ENCODE data around the gene MEX3C. TPM values are rescaled to one million over a fixed set of nuclear protein-coding genes. Genes with fewer than 3 reads are reported as not detected.

Gene MEX3C
- total RNA-seq, 1 experiment from 2014 or later: 45.0 TPM

DNA sequence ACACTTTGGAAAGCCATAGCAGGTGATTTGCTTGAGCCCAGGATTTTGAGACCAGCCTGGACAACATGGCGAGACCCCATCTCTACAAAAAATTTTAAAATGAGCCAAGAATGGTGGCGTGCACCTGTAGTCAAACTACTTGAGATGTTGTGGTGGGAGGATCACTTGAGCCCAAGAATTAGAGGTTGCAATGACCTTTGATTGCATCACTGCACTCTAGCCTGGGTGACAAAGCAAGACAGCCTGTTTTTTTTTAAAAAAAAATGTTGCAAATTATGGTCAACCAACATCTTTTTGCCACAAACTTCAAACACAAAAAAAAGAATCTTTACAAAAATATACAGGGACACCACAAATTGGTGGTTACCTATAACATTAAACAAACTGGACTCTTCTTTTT is 40.3 kb downstream of the MEX3C start:
- H4K20me1 ChIP-seq (ENCODE audit: insufficient read depth): no peaks in the 10 kb centered on the region
- ChIA-PET RAD21 (ENCODE audit: low non-redundant PET in 1 of 2, low total read pairs in 2 of 2, uncharacterized antibody in 2 of 2, unreplicated experiment in 2 of 2) (no interaction called here), CTCF (no interaction called here), POLR2A (no interaction called here)
- no TSS peak for BruUV-seq (replicated peaks)
- no peaks in the 10 kb centered on the region for H3K4me1 ChIP-seq (ENCODE audit: control insufficient read depth in 1 of 2, insufficient read depth in 2 of 2, low read length in 2 of 2)
- H2AFZ ChIP-seq (ENCODE audit: low read depth, low read length, poor library complexity, severe bottlenecking): no peak overlapping the region
- H3K9me2 ChIP-seq (ENCODE audit: insufficient read depth): no peaks in the 10 kb centered on the region
- H3K9ac ChIP-seq (ENCODE audit: low read length): no peak overlapping the region
- intact Hi-C loops (cut with micrococcal nuclease): no loop called here
- no peak for ATAC-seq
- H3K9me3 ChIP-seq (ENCODE audit: control insufficient read depth in 1 of 2, insufficient read depth in 1 of 2, low read depth in 1 of 2, low read length in 2 of 2): no peaks in the 10 kb centered on the region
- H3K27ac ChIP-seq (ENCODE audit: low read depth, low read length): no peak overlapping the region
- H3K79me2 ChIP-seq (ENCODE audit: insufficient read depth, low read length): no peaks in the 10 kb centered on the region
- no peak overlapping the region for H3K4me2 ChIP-seq (ENCODE audit: low read length)
- DNase-seq (ENCODE audit: low read depth, low spot score): no peak
- TF ChIP-seq EZH2 (IDR thresholded peaks at IDR 0.05) (no peak), CEBPB (IDR thresholded peaks at IDR 0.05; ENCODE audit: low read depth) (no peak), EZH2phosphoT487 (IDR thresholded peaks at IDR 0.05; ENCODE audit: borderline replicate concordance) (no peak), POLR2A (IDR thresholded peaks at IDR 0.05; ENCODE audit: borderline replicate concordance, extremely low read depth, insufficient read depth, insufficient read length) (no peak), RAD21 (IDR thresholded peaks at IDR 0.05; ENCODE audit: low read depth) (no peak), JUND (IDR thresholded peaks at IDR 0.05) (no peak), ZNF274 (IDR thresholded peaks at IDR 0.05; ENCODE audit: low read depth, low read length) (no peak), SP1 (IDR thresholded peaks at IDR 0.05; ENCODE audit: low read depth) (no peak), CBX3 (IDR thresholded peaks at IDR 0.05; ENCODE audit: low read depth) (no peak), ZFX (IDR thresholded peaks at IDR 0.05) (no peak), FOSL1 (IDR thresholded peaks at IDR 0.05; ENCODE audit: low read depth) (no peak), YY1 (IDR thresholded peaks at IDR 0.05; ENCODE audit: extremely low read depth, insufficient replicate concordance, low read depth, low read length) (no peak), SIN3A (IDR thresholded peaks at IDR 0.05; ENCODE audit: low read depth) (no peak), SRF (IDR thresholded peaks at IDR 0.05; ENCODE audit: low read depth) (no peak), EGR1 (IDR thresholded peaks at IDR 0.05; ENCODE audit: low read depth) (no peak), ELF1 (IDR thresholded peaks at IDR 0.05; ENCODE audit: borderline replicate concordance, low read depth) (no peak)
- TF ChIP-seq, protein P1, sequence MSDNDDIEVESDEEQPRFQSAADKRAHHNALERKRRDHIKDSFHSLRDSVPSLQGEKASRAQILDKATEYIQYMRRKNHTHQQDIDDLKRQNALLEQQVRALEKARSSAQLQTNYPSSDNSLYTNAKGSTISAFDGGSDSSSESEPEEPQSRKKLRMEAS (IDR thresholded peaks at IDR 0.05): no peak
- TF ChIP-seq, protein P2, sequence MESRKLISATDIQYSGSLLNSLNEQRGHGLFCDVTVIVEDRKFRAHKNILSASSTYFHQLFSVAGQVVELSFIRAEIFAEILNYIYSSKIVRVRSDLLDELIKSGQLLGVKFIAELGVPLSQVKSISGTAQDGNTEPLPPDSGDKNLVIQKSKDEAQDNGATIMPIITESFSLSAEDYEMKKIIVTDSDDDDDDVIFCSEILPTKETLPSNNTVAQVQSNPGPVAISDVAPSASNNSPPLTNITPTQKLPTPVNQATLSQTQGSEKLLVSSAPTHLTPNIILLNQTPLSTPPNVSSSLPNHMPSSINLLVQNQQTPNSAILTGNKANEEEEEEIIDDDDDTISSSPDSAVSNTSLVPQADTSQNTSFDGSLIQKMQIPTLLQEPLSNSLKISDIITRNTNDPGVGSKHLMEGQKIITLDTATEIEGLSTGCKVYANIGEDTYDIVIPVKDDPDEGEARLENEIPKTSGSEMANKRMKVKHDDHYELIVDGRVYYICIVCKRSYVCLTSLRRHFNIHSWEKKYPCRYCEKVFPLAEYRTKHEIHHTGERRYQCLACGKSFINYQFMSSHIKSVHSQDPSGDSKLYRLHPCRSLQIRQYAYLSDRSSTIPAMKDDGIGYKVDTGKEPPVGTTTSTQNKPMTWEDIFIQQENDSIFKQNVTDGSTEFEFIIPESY (IDR thresholded peaks at IDR 0.05; ENCODE audit: extremely low read depth, insufficient replicate concordance, low read length): no peak
- TF ChIP-seq, protein P3, sequence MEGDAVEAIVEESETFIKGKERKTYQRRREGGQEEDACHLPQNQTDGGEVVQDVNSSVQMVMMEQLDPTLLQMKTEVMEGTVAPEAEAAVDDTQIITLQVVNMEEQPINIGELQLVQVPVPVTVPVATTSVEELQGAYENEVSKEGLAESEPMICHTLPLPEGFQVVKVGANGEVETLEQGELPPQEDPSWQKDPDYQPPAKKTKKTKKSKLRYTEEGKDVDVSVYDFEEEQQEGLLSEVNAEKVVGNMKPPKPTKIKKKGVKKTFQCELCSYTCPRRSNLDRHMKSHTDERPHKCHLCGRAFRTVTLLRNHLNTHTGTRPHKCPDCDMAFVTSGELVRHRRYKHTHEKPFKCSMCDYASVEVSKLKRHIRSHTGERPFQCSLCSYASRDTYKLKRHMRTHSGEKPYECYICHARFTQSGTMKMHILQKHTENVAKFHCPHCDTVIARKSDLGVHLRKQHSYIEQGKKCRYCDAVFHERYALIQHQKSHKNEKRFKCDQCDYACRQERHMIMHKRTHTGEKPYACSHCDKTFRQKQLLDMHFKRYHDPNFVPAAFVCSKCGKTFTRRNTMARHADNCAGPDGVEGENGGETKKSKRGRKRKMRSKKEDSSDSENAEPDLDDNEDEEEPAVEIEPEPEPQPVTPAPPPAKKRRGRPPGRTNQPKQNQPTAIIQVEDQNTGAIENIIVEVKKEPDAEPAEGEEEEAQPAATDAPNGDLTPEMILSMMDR (IDR thresholded peaks at IDR 0.05 in 2 of 3, conservative IDR thresholded peaks at IDR 0.05 in 1 of 3; ENCODE audit: borderline replicate concordance in 1 of 3, insufficient read depth in 1 of 3, low read depth in 2 of 3, low read length in 2 of 3): no peak
- TF ChIP-seq, protein P4, sequence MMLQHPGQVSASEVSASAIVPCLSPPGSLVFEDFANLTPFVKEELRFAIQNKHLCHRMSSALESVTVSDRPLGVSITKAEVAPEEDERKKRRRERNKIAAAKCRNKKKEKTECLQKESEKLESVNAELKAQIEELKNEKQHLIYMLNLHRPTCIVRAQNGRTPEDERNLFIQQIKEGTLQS (IDR thresholded peaks at IDR 0.05): no peak
- no peaks in the 10 kb centered on the region for H3K36me3 ChIP-seq (ENCODE audit: control insufficient read depth in 1 of 2, insufficient read depth in 2 of 2, low read length in 2 of 2)
- H3K27me3 ChIP-seq (ENCODE audit: insufficient read depth, low read length): no peaks in the 10 kb centered on the region
- no peak overlapping the region for H3K4me3 ChIP-seq (replicated peaks in 1 of 2; ENCODE audit: low read depth in 1 of 2, low read length in 2 of 2)
